SW480 (cell line): ENCODE results near the gene SDK1.
"Not testable (repeated sequence)": the region's sequence is repeated elsewhere in the genome, so short reads cannot be mapped to it uniquely, and the experiment has no call there.

Source experiments
- DNase-seq: peaks from one replicate; pipeline ENCODE4 v3.0.0-alpha.2; 2016; ENCODE audit warnings: low spot score

Gene SDK1

GRCh38 chr7:4246536-4246935 is 945.5 kb downstream of the SDK1 start:
- DNase-seq: no peak

GRCh38 chr7:4247106-4247876 is 946.2 kb downstream of the SDK1 start:
- no peak for DNase-seq

GRCh38 chr7:4248295-4248694 is 947.2 kb downstream of the SDK1 start:
- no peak for DNase-seq

DNA sequence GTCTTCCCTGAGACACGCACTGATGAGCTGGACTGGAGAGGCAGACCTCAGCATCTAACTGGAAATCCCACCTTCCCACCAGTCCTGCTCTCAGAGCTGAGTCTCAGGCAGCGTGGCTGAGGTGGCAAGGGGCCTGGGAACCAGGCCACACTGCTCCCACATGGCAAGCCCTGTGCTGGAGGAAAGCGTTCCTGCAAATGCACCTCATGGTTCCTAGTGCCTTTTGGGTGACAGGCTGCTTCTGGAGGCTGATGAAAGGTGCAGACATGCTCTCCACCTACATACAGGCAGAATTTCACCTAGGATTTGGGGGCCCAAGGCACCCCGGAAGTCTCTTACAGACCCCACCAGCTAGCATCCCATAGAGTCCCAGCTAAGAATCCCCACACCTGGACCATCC is 948.2 kb downstream of the SDK1 start:
- DNase-seq: no peak

DNA sequence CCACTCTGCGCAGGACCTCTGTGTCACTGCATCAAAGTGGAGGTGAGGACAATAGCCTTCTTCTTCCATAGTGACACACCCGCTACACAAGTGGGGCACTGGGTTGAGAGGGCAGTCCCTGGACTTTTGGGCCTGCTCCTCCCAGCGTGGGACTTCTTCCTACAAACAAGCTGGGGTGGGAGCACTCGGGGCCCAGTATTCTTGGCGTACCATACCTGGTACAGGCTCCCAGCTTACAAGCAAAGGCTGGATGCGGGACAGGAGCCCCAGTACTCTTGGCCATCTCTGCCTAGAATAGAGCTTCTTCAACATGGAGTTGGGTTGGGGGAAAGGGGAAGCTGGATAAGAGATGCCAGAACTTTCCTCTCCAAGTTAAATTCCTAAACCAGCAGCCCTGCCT is 954.3 kb downstream of the SDK1 start:
- no peak for DNase-seq

DNA sequence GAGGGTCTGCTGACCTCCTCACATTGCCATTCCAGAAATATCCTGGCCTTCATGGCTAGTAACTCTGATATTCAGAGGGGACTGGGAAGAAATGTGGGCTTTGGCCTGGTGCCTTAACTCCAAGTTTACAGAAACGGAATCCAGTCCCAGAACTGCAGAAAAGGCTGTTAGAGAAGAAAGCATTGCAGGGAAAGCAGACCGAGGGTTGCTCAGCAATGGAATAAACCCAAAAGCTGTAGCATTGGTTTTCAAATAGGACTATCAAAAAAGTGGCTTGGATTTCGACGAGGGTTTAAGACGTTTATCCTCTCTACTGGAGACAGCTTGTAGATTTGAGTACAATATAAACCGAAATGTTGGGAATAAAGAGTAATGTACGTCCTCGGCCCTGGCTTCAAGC is 955.2 kb downstream of the SDK1 start:
- no peak for DNase-seq

- DNase-seq: no peak
Observed at GRCh38 chr7:4257146-4258111, 956.4 kb downstream of the SDK1 start.

DNA sequence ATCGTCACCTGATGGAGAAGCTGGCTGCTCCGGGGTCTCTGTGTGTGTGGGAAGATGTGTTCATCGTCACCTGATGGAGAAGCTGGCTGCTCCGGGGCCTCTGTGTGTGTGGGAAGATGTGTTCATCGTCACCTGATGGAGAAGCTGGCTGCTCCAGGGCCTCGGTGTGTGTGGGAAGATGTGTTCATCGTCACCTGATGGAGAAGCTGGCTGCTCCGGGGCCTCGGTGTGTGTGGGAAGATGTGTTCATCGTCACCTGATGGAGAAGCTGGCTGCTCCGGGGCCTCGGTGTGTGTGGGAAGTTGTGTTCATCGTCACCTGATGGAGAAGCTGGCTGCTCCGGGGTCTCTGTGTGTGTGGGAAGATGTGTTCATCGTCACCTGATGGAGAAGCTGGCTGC is 959.1 kb downstream of the SDK1 start:
- DNase-seq: not testable (repeated sequence)

GRCh38 chr7:4260867-4261600 is 960.0 kb downstream of the SDK1 start:
- DNase-seq: no peak

DNA sequence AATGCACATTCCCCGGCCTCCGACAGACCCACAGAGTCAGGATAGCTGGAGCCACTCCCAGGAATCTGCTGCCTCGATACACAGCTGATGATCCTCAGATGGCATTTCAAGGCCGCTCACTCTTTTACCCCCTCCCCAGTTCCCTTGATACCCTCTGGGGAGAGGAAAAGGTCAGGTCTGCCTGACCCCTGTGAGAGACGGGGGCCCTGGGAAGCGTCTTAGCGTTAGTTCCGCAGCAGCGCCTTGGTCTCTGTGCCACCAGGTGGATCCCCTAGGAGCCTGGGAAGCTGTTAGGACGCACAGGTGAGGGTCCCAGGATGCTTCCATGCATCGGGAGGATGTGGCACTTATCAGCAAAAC is 960.5 kb downstream of the SDK1 start:
- no peak for DNase-seq

DNA sequence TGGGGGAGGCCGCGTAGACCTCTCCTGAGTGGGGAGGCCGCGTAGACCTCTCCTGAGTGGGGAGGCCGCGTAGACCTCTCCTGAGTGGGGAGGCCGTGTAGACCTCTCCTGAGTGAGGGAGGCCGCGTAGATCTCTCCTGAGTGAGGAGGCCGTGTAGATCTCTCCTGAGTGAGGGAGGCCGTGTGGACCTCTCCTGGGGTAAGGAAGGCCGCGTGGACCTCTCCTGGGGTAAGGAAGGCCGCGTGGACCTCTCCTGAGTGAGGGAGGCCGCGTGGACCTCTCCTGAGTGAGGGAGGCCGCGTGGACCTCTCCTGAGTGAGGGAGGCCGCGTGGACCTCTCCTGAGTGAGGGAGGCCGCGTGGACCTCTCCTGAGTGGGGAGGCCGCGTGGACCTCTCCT is 963.2 kb downstream of the SDK1 start:
- DNase-seq: not testable (repeated sequence)

DNA sequence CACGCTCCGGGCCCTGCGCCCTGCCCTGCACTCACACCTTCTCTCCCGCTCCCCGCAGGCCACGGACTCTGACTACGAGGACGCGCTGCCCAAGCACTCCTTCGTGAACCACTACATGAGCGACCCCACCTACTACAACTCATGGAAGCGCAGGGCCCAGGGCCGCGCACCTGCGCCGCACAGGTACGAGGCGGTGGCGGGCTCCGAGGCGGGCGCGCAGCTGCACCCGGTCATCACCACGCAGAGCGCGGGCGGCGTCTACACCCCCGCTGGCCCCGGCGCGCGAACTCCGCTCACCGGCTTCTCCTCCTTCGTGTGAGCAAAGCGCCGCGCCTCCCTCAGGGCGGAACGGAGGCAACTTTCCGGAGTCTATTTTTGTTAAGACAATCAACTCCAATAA is 964.0 kb downstream of the SDK1 start:
- no peak for DNase-seq

DNA sequence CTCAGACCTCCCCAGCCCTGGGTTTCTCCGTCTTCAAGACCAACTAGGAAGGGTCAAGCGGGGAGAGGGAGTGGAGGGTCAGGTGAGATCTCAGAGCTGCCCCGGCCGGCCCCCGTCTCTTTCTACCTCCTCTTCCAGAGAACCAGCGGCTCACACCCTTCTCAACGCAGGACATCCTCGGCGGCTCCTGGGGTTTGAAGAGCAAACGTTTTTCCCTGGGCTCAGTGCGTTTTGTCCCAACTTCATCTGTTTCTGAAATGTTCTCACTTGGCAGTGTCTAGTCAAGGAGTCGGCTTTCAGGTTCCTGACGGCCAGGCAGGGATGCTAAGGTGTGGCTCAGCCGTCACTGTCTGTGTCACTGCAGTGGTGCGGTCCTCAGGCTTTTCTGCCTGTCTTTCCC is 964.6 kb downstream of the SDK1 start:
- DNase-seq: no peak

DNA sequence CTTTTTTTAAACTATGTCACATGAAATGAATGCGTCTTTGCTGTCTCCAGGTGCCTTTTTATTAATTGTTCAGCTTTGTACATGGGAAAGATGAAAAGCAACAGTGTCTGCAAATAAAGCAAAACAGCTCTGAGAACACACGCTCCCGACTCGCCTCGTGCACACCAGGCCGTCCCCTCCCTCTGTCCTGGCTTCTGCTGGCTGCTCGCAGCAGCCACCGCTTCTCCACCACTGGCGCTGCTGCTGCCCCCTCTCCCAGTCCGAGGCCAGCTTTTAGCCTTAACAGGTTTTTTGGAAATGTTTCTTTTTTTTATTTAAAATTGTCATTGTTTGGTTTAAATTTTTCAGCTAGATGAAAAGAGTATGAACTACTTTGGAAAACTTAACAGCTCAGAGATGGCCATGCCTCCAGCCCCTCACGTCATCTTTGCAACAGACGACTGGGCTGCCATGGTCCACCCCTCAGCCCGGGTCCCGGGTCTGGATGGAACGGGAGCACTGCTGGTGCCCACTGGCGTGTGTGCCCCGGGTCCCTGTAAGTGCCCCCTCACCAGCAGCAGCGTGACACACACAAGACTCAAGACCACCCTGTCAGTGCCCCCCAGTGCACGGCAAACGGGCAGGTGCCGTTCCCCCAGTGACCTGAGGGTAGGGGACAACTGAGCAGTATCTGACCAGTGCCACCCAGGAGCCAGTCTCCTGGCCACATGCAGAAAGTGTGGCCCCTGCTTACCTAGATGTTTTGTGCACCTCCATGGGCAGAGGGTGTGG is 965.4 kb downstream of the SDK1 start:
- DNase-seq: no peak

DNA sequence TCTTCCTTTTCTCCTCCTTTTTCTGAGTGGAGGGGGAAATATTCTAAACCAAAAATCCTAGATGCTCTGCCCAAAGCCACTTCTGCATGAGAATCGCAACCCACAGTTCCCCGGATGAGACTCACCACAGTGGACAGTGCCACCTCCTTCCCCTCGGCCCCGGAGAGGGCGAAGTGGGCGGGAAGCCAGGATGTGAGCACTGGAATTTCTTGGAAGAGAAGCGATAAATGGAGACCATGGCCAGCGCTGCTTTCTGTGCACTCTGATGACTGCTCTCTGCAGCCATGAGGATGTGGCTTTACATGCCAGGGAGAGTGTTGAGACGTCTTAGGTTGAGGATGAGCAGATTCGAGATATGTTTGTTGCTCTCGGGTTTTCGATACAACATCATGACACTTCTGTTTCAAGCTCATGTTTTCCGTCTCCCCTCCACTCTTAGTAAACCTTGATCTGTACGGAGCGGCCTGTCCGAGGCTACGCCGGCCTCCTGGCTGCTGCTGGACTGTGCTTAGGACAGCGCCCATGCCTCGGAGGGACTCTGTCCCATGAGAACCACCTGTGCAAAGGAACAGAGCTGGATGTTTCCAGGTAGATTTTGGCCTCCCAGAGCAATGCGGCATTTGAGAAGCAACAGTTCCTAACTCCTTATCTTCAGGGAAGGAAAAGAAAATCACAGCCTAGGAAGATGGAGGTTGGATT is 966.4 kb downstream of the SDK1 start:
- DNase-seq: no peak

GRCh38 chr7:4268040-4268965 is 967.3 kb downstream of the SDK1 start:
- peak; percentile 22 for DNase-seq

DNA sequence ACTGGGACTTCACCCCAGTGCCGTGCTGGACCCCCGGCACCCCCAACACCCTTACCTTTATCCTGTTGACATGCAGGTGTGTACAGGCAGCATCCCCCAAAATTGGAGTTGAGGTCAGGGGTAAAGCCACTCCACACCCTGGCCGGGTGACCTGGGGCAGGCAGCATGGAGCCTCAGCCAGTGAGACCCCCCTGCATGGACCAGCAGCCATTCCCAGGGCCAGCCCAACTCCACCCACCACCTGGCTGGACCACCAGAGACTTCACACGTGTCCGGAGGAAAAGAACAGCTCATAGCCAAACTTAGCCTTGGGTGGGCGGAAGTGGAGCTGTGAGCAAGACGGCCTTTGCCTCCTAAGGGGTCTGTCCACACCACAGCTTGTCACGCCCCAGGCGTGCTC is 968.0 kb downstream of the SDK1 start:
- no peak for DNase-seq

GRCh38 chr7:4269746-4270145 is 968.7 kb downstream of the SDK1 start:
- DNase-seq: no peak

DNA sequence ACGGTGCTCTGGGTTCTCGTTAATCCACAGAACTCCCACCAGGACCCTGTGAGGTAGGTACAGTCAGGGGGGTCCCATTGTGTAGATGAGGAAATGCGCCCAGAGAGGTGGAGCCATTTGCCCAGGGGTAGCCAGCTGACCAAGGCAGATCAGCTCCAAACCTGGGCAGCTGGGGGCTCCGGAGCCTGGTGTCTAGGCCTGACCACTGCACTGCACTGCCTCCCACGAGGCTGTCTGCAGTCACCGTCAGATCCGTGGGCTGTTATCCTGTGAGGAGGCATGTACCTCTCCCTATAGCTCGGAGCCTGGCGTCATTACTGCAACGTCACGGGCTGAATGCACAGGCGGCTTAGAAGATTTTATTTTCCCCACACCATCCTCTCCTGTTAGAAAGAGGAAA is 969.2 kb downstream of the SDK1 start:
- no peak for DNase-seq
